Adrenal gland (tissue), 5 donors: ENCODE data around the gene EFTUD2.

Source experiments
- POLR2A ChIP-seq, 2 donors: fragments of 450-650 bp; IDR thresholded peaks; one replicate each; pipeline ENCODE4 v1.6.1; 2017; ENCODE audit warnings: antibody characterized with exemption in 2 of 2, mild to moderate bottlenecking in 2 of 2, moderate library complexity in 1 of 2
- TF ChIP-seq, protein P1 (sequence below), 6 experiments: fragments of 450-650 bp in 4 of 6; fragments of 200-600 bp in 2 of 6; sonication (generic) in 1 of 6; IDR thresholded peaks; 1 replicate in 5 of 6; 2 replicates in 1 of 6; pipeline versions ENCODE4 v1.5.1 to v1.8.0; 2016 to 2021; ENCODE audit warnings: antibody characterized with exemption in 6 of 6, mild to moderate bottlenecking in 2 of 6, moderate library complexity in 1 of 6
- donor health status: DM: no; HTN: no; CAD: no.

DNA sequence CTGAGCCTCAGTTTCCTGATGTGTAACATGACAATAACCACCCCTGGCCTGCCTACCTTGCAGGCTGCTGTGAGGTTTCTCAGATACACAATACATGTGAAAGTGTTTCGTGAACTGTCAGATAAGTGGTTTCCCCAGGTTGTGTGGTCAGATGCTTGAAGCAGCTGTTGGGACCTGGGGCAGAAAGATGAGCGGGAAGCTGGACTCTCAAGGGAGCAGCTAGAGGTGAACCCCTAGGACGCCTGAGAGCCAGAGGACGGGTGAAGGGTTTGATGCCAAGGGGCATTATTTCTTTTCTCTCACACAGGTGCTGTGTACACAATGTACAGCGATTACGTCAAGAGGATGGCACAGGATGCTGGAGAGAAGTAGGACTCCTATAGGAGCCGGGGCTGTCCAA, 49.2 kb downstream of the EFTUD2 start:
- no peak for TF ChIP-seq POLR2A (IDR thresholded peaks at IDR 0.05)
- TF ChIP-seq, protein P1, sequence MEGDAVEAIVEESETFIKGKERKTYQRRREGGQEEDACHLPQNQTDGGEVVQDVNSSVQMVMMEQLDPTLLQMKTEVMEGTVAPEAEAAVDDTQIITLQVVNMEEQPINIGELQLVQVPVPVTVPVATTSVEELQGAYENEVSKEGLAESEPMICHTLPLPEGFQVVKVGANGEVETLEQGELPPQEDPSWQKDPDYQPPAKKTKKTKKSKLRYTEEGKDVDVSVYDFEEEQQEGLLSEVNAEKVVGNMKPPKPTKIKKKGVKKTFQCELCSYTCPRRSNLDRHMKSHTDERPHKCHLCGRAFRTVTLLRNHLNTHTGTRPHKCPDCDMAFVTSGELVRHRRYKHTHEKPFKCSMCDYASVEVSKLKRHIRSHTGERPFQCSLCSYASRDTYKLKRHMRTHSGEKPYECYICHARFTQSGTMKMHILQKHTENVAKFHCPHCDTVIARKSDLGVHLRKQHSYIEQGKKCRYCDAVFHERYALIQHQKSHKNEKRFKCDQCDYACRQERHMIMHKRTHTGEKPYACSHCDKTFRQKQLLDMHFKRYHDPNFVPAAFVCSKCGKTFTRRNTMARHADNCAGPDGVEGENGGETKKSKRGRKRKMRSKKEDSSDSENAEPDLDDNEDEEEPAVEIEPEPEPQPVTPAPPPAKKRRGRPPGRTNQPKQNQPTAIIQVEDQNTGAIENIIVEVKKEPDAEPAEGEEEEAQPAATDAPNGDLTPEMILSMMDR (IDR thresholded peaks at IDR 0.05) = no peak
